Measurements from ENCODE around the gene SGK1. TPM values are rescaled to one million over a fixed set of nuclear protein-coding genes. Genes with fewer than 3 reads are reported as not detected.

SGK1 gene
- total RNA-seq, 1 experiment from 2014 or later, result 7.8 TPM

DNA sequence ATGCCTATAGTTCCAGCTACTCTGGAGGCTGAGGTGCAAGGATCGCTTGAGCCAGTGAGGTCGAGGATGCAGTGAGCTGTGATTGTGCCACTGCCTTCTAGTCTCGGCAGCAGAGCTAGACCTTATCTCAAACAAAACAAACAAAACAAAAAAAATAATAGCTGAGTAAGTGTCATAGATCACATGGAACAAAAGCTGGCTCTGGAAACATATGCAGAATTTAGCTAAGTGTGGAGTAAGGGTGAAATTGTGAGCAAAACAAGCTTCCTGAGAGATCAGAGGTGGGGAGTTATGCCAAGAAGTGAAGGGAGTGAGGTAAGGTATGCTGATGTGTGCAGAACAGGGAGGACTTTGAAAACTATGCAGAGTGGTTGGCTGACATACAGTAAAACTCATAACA, 18.7 kb downstream of the SGK1 start:
- no peak overlapping the region for H3K56ac ChIP-seq (ENCODE audit: insufficient read length, low read depth, low read length)
- H3K14ac ChIP-seq (ENCODE audit: insufficient read depth, low read length), result no peak overlapping the region
- H3K27ac ChIP-seq (ENCODE audit: insufficient read length, low read depth, low read length), result no peak overlapping the region
- no peak overlapping the region for H3K18ac ChIP-seq (ENCODE audit: insufficient read length, low read depth, low read length)
- H4K20me1 ChIP-seq (ENCODE audit: control insufficient read depth, insufficient read depth, insufficient read length), result no peaks in the 10 kb centered on the region
- DNase-seq, result no peak
- Mint-ChIP-seq H3K4me1 (peaks cover 3% of the 10 kb centered on the region in 2 experiments; a peak in 2 of 4 replicates), H3K27me3 (ENCODE audit: low read depth) (no peaks in the 10 kb centered on the region; the same call in 1 of the 2 replicates), H3K36me3 (ENCODE audit: insufficient read depth in 1 of 3, low read depth in 3 of 3) (peaks cover 0 to 1% (median 0%) of the 10 kb centered on the region in 3 experiments; a peak in 2 of 7 replicates), H3K9me3 (no peaks in the 10 kb centered on the region; a peak in 2 of 5 replicates), H3K4me3 (no peak overlapping the region), H3K27ac (no peak overlapping the region; a peak in 1 of 7 replicates)
- TF ChIP-seq, protein P1, sequence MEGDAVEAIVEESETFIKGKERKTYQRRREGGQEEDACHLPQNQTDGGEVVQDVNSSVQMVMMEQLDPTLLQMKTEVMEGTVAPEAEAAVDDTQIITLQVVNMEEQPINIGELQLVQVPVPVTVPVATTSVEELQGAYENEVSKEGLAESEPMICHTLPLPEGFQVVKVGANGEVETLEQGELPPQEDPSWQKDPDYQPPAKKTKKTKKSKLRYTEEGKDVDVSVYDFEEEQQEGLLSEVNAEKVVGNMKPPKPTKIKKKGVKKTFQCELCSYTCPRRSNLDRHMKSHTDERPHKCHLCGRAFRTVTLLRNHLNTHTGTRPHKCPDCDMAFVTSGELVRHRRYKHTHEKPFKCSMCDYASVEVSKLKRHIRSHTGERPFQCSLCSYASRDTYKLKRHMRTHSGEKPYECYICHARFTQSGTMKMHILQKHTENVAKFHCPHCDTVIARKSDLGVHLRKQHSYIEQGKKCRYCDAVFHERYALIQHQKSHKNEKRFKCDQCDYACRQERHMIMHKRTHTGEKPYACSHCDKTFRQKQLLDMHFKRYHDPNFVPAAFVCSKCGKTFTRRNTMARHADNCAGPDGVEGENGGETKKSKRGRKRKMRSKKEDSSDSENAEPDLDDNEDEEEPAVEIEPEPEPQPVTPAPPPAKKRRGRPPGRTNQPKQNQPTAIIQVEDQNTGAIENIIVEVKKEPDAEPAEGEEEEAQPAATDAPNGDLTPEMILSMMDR (conservative IDR thresholded peaks at IDR 0.05), result no peak
- H4K91ac ChIP-seq (ENCODE audit: insufficient read length, low read depth, low read length), result no peak overlapping the region
- no peaks in the 10 kb centered on the region for H3K79me2 ChIP-seq (ENCODE audit: insufficient read depth, low read length)
- H3T11ph ChIP-seq (ENCODE audit: low read length), result no peak overlapping the region
- no peak overlapping the region for H2AK5ac ChIP-seq (ENCODE audit: insufficient read length, low read length)
- WGBS (ENCODE audit: extremely low coverage, insufficient read length, low lambda C conversion rate), result no CpG with 5 or more reads among the region's 3 CpGs
- H3K27me3 ChIP-seq (ENCODE audit: insufficient read depth, low read length), result no peaks in the 10 kb centered on the region
- no peaks in the 10 kb centered on the region for H3K79me1 ChIP-seq (ENCODE audit: insufficient read depth, low read depth, low read length, poor library complexity, severe bottlenecking)
- H3K23ac ChIP-seq (ENCODE audit: insufficient read length, low read depth, low read length), result no peak overlapping the region
- no peak overlapping the region for H3K4me2 ChIP-seq (ENCODE audit: insufficient read depth, insufficient read length, low read length)
- no peak overlapping the region for H3K4ac ChIP-seq (ENCODE audit: low read depth, low read length)
- H2BK5ac ChIP-seq (ENCODE audit: insufficient read length, low read length), result no peak overlapping the region
- no peaks in the 10 kb centered on the region for H3K4me1 ChIP-seq (ENCODE audit: insufficient read depth, low read length)
- no peak overlapping the region for H4K5ac ChIP-seq (ENCODE audit: insufficient read length, low read depth, low read length)
- H4K8ac ChIP-seq (replicated peaks; ENCODE audit: insufficient read length, low read depth, low read length), result no peak overlapping the region
- H3K9ac ChIP-seq (ENCODE audit: extremely low read depth, insufficient read length, low read length), result no peak overlapping the region
- H3K9me3 ChIP-seq (ENCODE audit: control insufficient read depth, low read depth, low read length), result no peaks in the 10 kb centered on the region
- no peak overlapping the region for H2BK15ac ChIP-seq (ENCODE audit: low read depth, low read length)
- no peak overlapping the region for H2BK120ac ChIP-seq (ENCODE audit: low read depth, low read length, poor library complexity, severe bottlenecking)
- H2BK12ac ChIP-seq (ENCODE audit: insufficient read length, low read depth, low read length), result no peak overlapping the region
- H3K23me2 ChIP-seq (ENCODE audit: insufficient read length, low read depth, low read length, poor library complexity, severe bottlenecking), result no peaks in the 10 kb centered on the region
- H2AFZ ChIP-seq (ENCODE audit: low read length), result no peak overlapping the region
- H2BK20ac ChIP-seq (ENCODE audit: low read depth, low read length, poor library complexity, severe bottlenecking), result no peak overlapping the region
